Astrocyte (in vitro differentiated cells and primary cell): Measurements from ENCODE around the gene TNFRSF21. TPM values are rescaled to one million over a fixed set of nuclear protein-coding genes. Genes with fewer than 3 reads are reported as not detected.
A peak's percentile ranks its signal among the peaks of the same experiment; 100 is the strongest.

Source experiments
- DNase-seq: peaks from one replicate; pipeline ENCODE4 v3.0.0-alpha.2; 2010; ENCODE audit warnings: low read depth
- FAIRE-seq: peaks from 2 replicates; lab custom pipeline; 2011; peaks lifted over from hg19 to GRCh38; lab: Jason Lieb, UNC
- H2AFZ ChIP-seq: 2 replicates; pipeline ENCODE4 v1.6.0; 2012; ENCODE audit warnings: low read depth, low read length, inconsistent platforms
- H3K27ac ChIP-seq: 2 replicates; pipeline ENCODE4 v1.5.1; 2011; ENCODE audit warnings: low read depth, low read length, inconsistent platforms
- H3K27me3 ChIP-seq: 2 replicates; pipeline ENCODE4 v1.6.0; 2011; ENCODE audit warnings: low read length, inconsistent platforms; ENCODE audit not compliant: insufficient read depth
- H3K36me3 ChIP-seq: 2 replicates; pipeline ENCODE4 v1.5.1; 2011; ENCODE audit warnings: low read length, inconsistent platforms; ENCODE audit not compliant: insufficient read depth
- H3K4me1 ChIP-seq: 2 replicates; pipeline ENCODE4 v1.5.1; 2011; ENCODE audit warnings: low read length, inconsistent platforms; ENCODE audit not compliant: insufficient read depth
- H3K4me2 ChIP-seq: 2 replicates; pipeline ENCODE4 v1.6.0; 2012; ENCODE audit warnings: low read length, inconsistent platforms
- H3K4me3 ChIP-seq: 2 replicates; pipeline ENCODE4 v1.5.1; 2011; ENCODE audit warnings: low read depth, mild to moderate bottlenecking, low read length, inconsistent platforms; ENCODE audit not compliant: insufficient read depth
- H3K79me2 ChIP-seq: 2 replicates; pipeline ENCODE4 v1.6.0; 2012; ENCODE audit warnings: mild to moderate bottlenecking, low read length, inconsistent platforms; ENCODE audit not compliant: insufficient read depth
- H3K9ac ChIP-seq: 2 replicates; pipeline ENCODE4 v1.6.0; 2012; ENCODE audit warnings: mild to moderate bottlenecking, low read length, inconsistent platforms
- H3K9me3 ChIP-seq: 2 replicates; pipeline ENCODE4 v1.5.1; 2012; ENCODE audit warnings: low read depth, mild to moderate bottlenecking, low read length, inconsistent platforms; ENCODE audit not compliant: insufficient read depth
- H4K20me1 ChIP-seq: 2 replicates; pipeline ENCODE4 v1.6.0; 2012; ENCODE audit warnings: low read length, inconsistent platforms; ENCODE audit not compliant: insufficient read depth
- H3K27ac Mint-ChIP-seq: one replicate; pipeline ENCODE4 v1.8.0; 2021; ENCODE audit warnings: mild to moderate bottlenecking, mixed read lengths; ENCODE audit not compliant: unreplicated experiment
- H3K27me3 Mint-ChIP-seq: one replicate; pipeline ENCODE4 v1.8.0; 2021; ENCODE audit warnings: low read depth, mixed read lengths; ENCODE audit not compliant: unreplicated experiment
- H3K36me3 Mint-ChIP-seq: one replicate; pipeline ENCODE4 v1.8.0; 2021; ENCODE audit warnings: low read depth, mixed read lengths; ENCODE audit not compliant: unreplicated experiment
- H3K4me1 Mint-ChIP-seq: one replicate; pipeline ENCODE4 v1.8.0; 2021; ENCODE audit warnings: low read depth, mixed read lengths; ENCODE audit not compliant: unreplicated experiment
- H3K4me3 Mint-ChIP-seq: one replicate; pipeline ENCODE4 v1.8.0; 2021; ENCODE audit warnings: mild to moderate bottlenecking, moderate library complexity, mixed read lengths; ENCODE audit not compliant: unreplicated experiment
- H3K9me3 Mint-ChIP-seq: one replicate; pipeline ENCODE4 v1.8.0; 2021; ENCODE audit warnings: mild to moderate bottlenecking, mixed read lengths; ENCODE audit not compliant: unreplicated experiment
- CTCF ChIP-seq: IDR thresholded peaks from 2 replicates; pipeline ENCODE4 v1.5.1; 2011; ENCODE audit warnings: low read depth, mild to moderate bottlenecking, inconsistent platforms, low read length, moderate library complexity; ENCODE audit not compliant: insufficient read depth
- EZH2 ChIP-seq: IDR thresholded peaks from 2 replicates; pipeline ENCODE4 v1.6.1; 2012; ENCODE audit warnings: mild to moderate bottlenecking, low read length, inconsistent platforms; ENCODE audit not compliant: insufficient read depth
- total RNA-seq: library from RNA; stranded (reverse); gene quantifications from 2 replicates; pipeline ENCODE4 v1.2.1, GENCODE V29; 2021

TNFRSF21 gene
- total RNA-seq, 1 donor from 2014 or later = 244 TPM

GRCh38 chr6:47187893-47188587 lies 121.7 kb downstream of the TNFRSF21 start:
- no peaks in the 10 kb centered on the region for H3K9me3 ChIP-seq
- peaks cover 4% of the 10 kb centered on the region for H3K9me3 Mint-ChIP-seq
- no peak overlapping the region for H3K4me3 ChIP-seq
- H3K9ac ChIP-seq = peak overlapping the region; percentile 17
- H3K27ac Mint-ChIP-seq = peak overlapping the region; percentile 90
- no peak overlapping the region for H3K4me3 Mint-ChIP-seq
- peaks cover 12% of the 10 kb centered on the region for H3K4me1 ChIP-seq
- H3K36me3 ChIP-seq = no peaks in the 10 kb centered on the region
- H3K27me3 Mint-ChIP-seq = no peaks in the 10 kb centered on the region
- H3K4me2 ChIP-seq = peak overlapping the region; percentile 53
- FAIRE-seq (peak; percentile 29), DNase-seq (peak; percentile 32)
- H4K20me1 ChIP-seq = no peaks in the 10 kb centered on the region
- H3K27me3 ChIP-seq = no peaks in the 10 kb centered on the region
- peaks cover 3% of the 10 kb centered on the region for H3K36me3 Mint-ChIP-seq
- peaks cover 21% of the 10 kb centered on the region for H3K4me1 Mint-ChIP-seq
- TF ChIP-seq CTCF (no peak), EZH2 (no peak)
- H2AFZ ChIP-seq = no peak overlapping the region
- no peaks in the 10 kb centered on the region for H3K79me2 ChIP-seq
- peak overlapping the region; percentile 35 for H3K27ac ChIP-seq

GRCh38 chr6:47187113-47187512 lies 122.6 kb downstream of the TNFRSF21 start:
- no peak for TF ChIP-seq EZH2
- no peak for TF ChIP-seq CTCF
- H3K27ac ChIP-seq = no peak overlapping the region
- H3K36me3 ChIP-seq = no peaks in the 10 kb centered on the region
- no peaks in the 10 kb centered on the region for H3K27me3 ChIP-seq
- no peak overlapping the region for H3K4me3 ChIP-seq
- H3K9ac ChIP-seq = no peak overlapping the region
- no peak for FAIRE-seq
- Mint-ChIP-seq H3K4me1 (peaks cover 21% of the 10 kb centered on the region), H3K27ac (no peak overlapping the region), H3K9me3 (peaks cover 4% of the 10 kb centered on the region), H3K36me3 (peaks cover 3% of the 10 kb centered on the region), H3K4me3 (no peak overlapping the region), H3K27me3 (no peaks in the 10 kb centered on the region)
- no peaks in the 10 kb centered on the region for H4K20me1 ChIP-seq
- H3K9me3 ChIP-seq = no peaks in the 10 kb centered on the region
- no peak overlapping the region for H2AFZ ChIP-seq
- no peak overlapping the region for H3K4me2 ChIP-seq
- no peaks in the 10 kb centered on the region for H3K79me2 ChIP-seq
- DNase-seq = no peak
- peaks cover 12% of the 10 kb centered on the region for H3K4me1 ChIP-seq

GRCh38 chr6:47182291-47182957 lies 127.3 kb downstream of the TNFRSF21 start:
- TF ChIP-seq EZH2 (no peak), CTCF (no peak)

More at GRCh38 chr6:47182291-47182957, 127.3 kb downstream of the TNFRSF21 start:
- H3K9ac ChIP-seq = no peak overlapping the region
- H4K20me1 ChIP-seq = no peaks in the 10 kb centered on the region
- no peaks in the 10 kb centered on the region for H3K27me3 ChIP-seq
- no peaks in the 10 kb centered on the region for H3K4me1 ChIP-seq
- no peak for FAIRE-seq
- DNase-seq = no peak
- Mint-ChIP-seq H3K4me1 (peaks cover 16% of the 10 kb centered on the region), H3K27ac (no peak overlapping the region), H3K9me3 (no peaks in the 10 kb centered on the region), H3K27me3 (no peaks in the 10 kb centered on the region), H3K4me3 (no peak overlapping the region), H3K36me3 (peaks cover 3% of the 10 kb centered on the region)
- no peaks in the 10 kb centered on the region for H3K9me3 ChIP-seq
- H3K4me2 ChIP-seq = no peak overlapping the region
- H3K36me3 ChIP-seq = no peaks in the 10 kb centered on the region
- H3K27ac ChIP-seq = no peak overlapping the region
- no peak overlapping the region for H2AFZ ChIP-seq
- no peak overlapping the region for H3K4me3 ChIP-seq
- no peaks in the 10 kb centered on the region for H3K79me2 ChIP-seq
